Eye (tissue), 1 donor: ENCODE data around the gene KBTBD3.
"Not testable (repeated sequence)": the region's sequence is repeated elsewhere in the genome, so short reads cannot be mapped to it uniquely, and the experiment has no call there.

Source experiments
- DNase-seq: peaks from one replicate; pipeline ENCODE4 v3.0.0-alpha.2; 2015

KBTBD3 gene

GRCh38 chr11:106061249-106061784 lies 15.8 kb downstream of the KBTBD3 start:
- DNase-seq = no peak

- DNase-seq = no peak
Measured at GRCh38 chr11:106059617-106060016, 17.5 kb downstream of the KBTBD3 start.

- not testable (repeated sequence) for DNase-seq
Measured at GRCh38 chr11:106058377-106058776, 18.8 kb downstream of the KBTBD3 start.

GRCh38 chr11:106051103-106051502 lies 26.0 kb downstream of the KBTBD3 start:
- DNase-seq = no peak

GRCh38 chr11:106049727-106050476 lies 27.2 kb downstream of the KBTBD3 start:
- DNase-seq = no peak

GRCh38 chr11:106047631-106048030 lies 29.5 kb downstream of the KBTBD3 start:
- no peak for DNase-seq

- DNase-seq = no peak
Measured at GRCh38 chr11:106043540-106043939, 33.6 kb downstream of the KBTBD3 start.

- no peak for DNase-seq
Measured at GRCh38 chr11:106032861-106033260, 44.3 kb downstream of the KBTBD3 start.

GRCh38 chr11:106031936-106032335 lies 45.2 kb downstream of the KBTBD3 start:
- no peak for DNase-seq

GRCh38 chr11:106031202-106031810 lies 45.8 kb downstream of the KBTBD3 start:
- DNase-seq = no peak

GRCh38 chr11:106030609-106031008 lies 46.5 kb downstream of the KBTBD3 start:
- DNase-seq = no peak

GRCh38 chr11:106022795-106023275 lies 54.3 kb downstream of the KBTBD3 start:
- DNase-seq = no peak

- peak; percentile 100 for DNase-seq
Measured at GRCh38 chr11:106021967-106022794, 55.0 kb downstream of the KBTBD3 start, which contains the start of gene MSANTD4. Gene MSANTD4 (minus strand): TSS chr11:106022240. CDS start chr11:106010917, 11,323 bp downstream.

GRCh38 chr11:106021181-106021966 lies 55.8 kb downstream of the KBTBD3 start:
- peak; percentile 40 for DNase-seq

GRCh38 chr11:106017093-106017492 lies 60.1 kb downstream of the KBTBD3 start:
- DNase-seq = no peak

GRCh38 chr11:106015066-106015465 lies 62.1 kb downstream of the KBTBD3 start:
- DNase-seq = peak; percentile 42

GRCh38 chr11:106014620-106015019 lies 62.5 kb downstream of the KBTBD3 start:
- DNase-seq = peak; percentile 94

GRCh38 chr11:106014035-106014434 lies 63.1 kb downstream of the KBTBD3 start:
- no peak for DNase-seq

GRCh38 chr11:106012744-106013143 lies 64.4 kb downstream of the KBTBD3 start:
- peak; percentile 84 for DNase-seq

- no peak for DNase-seq
Measured at GRCh38 chr11:106011481-106011880, 65.7 kb downstream of the KBTBD3 start.

- not testable (repeated sequence) for DNase-seq
Measured at GRCh38 chr11:106003094-106003493, 74.1 kb downstream of the KBTBD3 start.
